K562 (cell line): Measurements from ENCODE around the gene SUOX. TPM values are rescaled to one million over a fixed set of nuclear protein-coding genes. Genes with fewer than 3 reads are reported as not detected.

ENCODE experiments used
- BDP1 ChIP-seq: IDR thresholded peaks from 3 replicates; pipeline ENCODE4 v1.6.1; 2011; ENCODE audit not compliant: insufficient read length, insufficient read depth
- BMI1 ChIP-seq: fragments of 150-350 bp; IDR thresholded peaks from 2 replicates; pipeline ENCODE4 v1.6.1; 2014; ENCODE audit warnings: low read length
- CREBBP ChIP-seq: IDR thresholded peaks from one replicate; pipeline ENCODE4 v1.6.1; 2012; ENCODE audit warnings: low read depth, mild to moderate bottlenecking, control low read depth, inconsistent platforms, low read length
- HMG20A ChIP-seq: fragments of 450-650 bp; formaldehyde crosslinking; conservative IDR thresholded peaks from 2 replicates; pipeline ENCODE4 v1.4.0; 2020; ENCODE audit warnings: mild to moderate bottlenecking, mixed read lengths
- IFI16 ChIP-seq: fragments of 250-450 bp; sonication (Bioruptor Pico); IDR thresholded peaks from 2 replicates; pipeline ENCODE4 v2.1.2; 2022; ENCODE audit warnings: mild to moderate bottlenecking, inconsistent platforms
- JUN ChIP-seq, 2 experiments: sonication (generic) in 1 of 2; formaldehyde crosslinking in 1 of 2; IDR thresholded peaks; 2 replicates each; pipeline versions ENCODE4 v1.6.1 to v1.8.0; 2012 to 2022; ENCODE audit warnings: borderline replicate concordance in 2 of 2, mild to moderate bottlenecking in 2 of 2, improper control_type of control experiment in 1 of 2, low read depth in 1 of 2, low read length in 1 of 2, missing genetic modification reagents in 1 of 2
- LEF1 ChIP-seq: fragments of 450-650 bp; IDR thresholded peaks from 2 replicates; pipeline ENCODE4 v1.6.1; 2016; ENCODE audit warnings: mild to moderate bottlenecking
- MCM5 ChIP-seq: fragments of 450-650 bp; IDR thresholded peaks from 2 replicates; pipeline ENCODE4 v1.6.1; 2016; ENCODE audit warnings: low read depth
- MTF1 ChIP-seq: fragments of 250-450 bp; sonication (Bioruptor Pico); IDR thresholded peaks from 2 replicates; pipeline ENCODE4 v1.9.0; 2021; ENCODE audit warnings: moderate library complexity, mild to moderate bottlenecking, inconsistent platforms, borderline replicate concordance
- POLR2A ChIP-seq: fragments of 450-650 bp; conservative IDR thresholded peaks from 2 replicates; pipeline ENCODE4 v1.6.1; 2016
- POLR2AphosphoS5 ChIP-seq: IDR thresholded peaks from 2 replicates; pipeline ENCODE4 v1.6.1; 2011; ENCODE audit warnings: mild to moderate bottlenecking, low read depth, low read length, moderate library complexity; ENCODE audit not compliant: control insufficient read depth, insufficient read depth
- SREBF1 ChIP-seq: fragments of 150-350 bp; IDR thresholded peaks from 2 replicates; pipeline ENCODE4 v1.6.1; 2014; ENCODE audit warnings: antibody characterized with exemption, low read depth, low read length, borderline replicate concordance
- ZBTB17 ChIP-seq: fragments of 450-650 bp; formaldehyde crosslinking; IDR thresholded peaks from 2 replicates; pipeline ENCODE4 v1.4.0; 2020; ENCODE audit warnings: mild to moderate bottlenecking
- ZNF146 ChIP-seq: IDR thresholded peaks from one replicate; pipeline ENCODE4 v1.6.1; 2018; ENCODE audit warnings: missing compliant biosample characterization; ENCODE audit not compliant: unreplicated experiment
- ZNF232 ChIP-seq: sonication (generic); formaldehyde crosslinking; IDR thresholded peaks from 2 replicates; pipeline ENCODE4 v1.8.0; 2022; ENCODE audit warnings: mild to moderate bottlenecking, missing genetic modification reagents
- polyA plus RNA-seq, 8 experiments: library from polyadenylated mRNA; depleted of rRNA in 4 of 8; stranded (reverse) in 5 of 8; unstranded in 3 of 8; fragments of >200 nt; fragmentation: Nextera tagmentation in 2 of 8; fragmentation: Illumina TruSeq in 1 of 8; extraction: Ambion mirVana in 2 of 8; extraction: Trizol in 1 of 8; gene quantifications; 2 replicates each; pipeline versions ENCODE4 v1.2.1 to v1.2.3, GENCODE V29; 2011 to 2014; ENCODE audit warnings: inconsistent platforms in 1 of 8, missing spikeins in 1 of 8
- total RNA-seq, 7 experiments: library from RNA; depleted of rRNA in 6 of 7; stranded (reverse); fragments of >200 nt in 6 of 7; fragmentation: Illumina TruSeq in 2 of 7; extraction: Trizol in 2 of 7; gene quantifications; 2 replicates each; pipeline versions ENCODE4 v1.2.1 to v1.2.3, GENCODE V29; 2011 to 2021; ENCODE audit warnings: low replicate concordance in 1 of 7
- TF ChIP-seq, protein P1 (sequence below): sonication (generic); formaldehyde crosslinking; IDR thresholded peaks from 2 replicates; pipeline ENCODE4 v1.8.0; 2023; ENCODE audit warnings: missing genetic modification reagents, mild to moderate bottlenecking, borderline replicate concordance
- TF ChIP-seq, protein P2 (sequence below): fragments of 250-450 bp; sonication (Bioruptor Pico); IDR thresholded peaks from 2 replicates; pipeline ENCODE4 v1.8.0; 2022; ENCODE audit warnings: inconsistent platforms
- TF ChIP-seq, protein P3 (sequence below): fragments of 250-450 bp; sonication (Bioruptor Pico); IDR thresholded peaks from 2 replicates; pipeline ENCODE4 v1.5.0; 2020; ENCODE audit warnings: mild to moderate bottlenecking

The SUOX gene
- total and polyA plus RNA-seq, 9 of the 15 experiments (the other 6 are each of a cell fraction or from before 2014, with no cell fraction given) = 9.2 to 39.7 (median 25.4) TPM

DNA sequence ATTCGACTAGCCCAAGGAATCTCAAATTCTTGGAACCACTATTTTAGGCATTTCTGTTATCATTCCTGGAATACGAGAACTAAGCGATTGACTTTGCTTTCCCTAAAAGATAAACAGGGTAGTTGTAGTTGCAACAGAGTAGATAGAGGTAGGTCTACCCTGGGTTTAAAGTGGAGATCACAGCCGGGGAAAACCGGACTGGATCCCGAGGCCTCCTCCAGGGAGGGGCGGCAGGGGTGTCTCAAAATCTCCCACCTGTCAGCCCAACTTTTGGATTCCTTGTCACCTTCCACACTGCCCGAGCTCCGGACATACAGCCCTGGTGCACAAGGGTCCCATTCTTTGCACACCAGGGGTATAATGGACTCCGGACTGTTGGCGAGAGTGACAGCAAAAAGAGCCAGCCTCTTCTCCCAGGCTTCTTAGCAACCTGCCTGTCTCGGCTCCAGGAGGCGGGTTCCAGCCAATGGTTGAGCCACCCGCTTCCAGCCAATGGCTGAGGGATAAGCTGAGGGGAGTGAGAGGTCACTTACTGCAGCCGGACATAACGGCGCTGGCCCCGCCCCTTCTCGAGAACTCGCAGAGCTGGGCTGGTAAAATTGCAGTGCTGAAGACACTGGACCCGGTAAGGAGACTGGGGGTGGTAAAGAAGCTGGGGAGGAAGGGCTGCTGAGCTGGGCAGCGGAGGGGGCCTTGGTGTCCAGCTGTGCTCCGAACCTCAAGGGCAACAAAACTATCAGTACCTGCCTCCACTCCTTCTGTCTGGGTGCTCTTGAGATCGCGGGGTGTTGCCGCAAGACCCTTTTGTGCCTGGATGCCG is at the start of gene SUOX (continued):
- TF ChIP-seq, protein P1, sequence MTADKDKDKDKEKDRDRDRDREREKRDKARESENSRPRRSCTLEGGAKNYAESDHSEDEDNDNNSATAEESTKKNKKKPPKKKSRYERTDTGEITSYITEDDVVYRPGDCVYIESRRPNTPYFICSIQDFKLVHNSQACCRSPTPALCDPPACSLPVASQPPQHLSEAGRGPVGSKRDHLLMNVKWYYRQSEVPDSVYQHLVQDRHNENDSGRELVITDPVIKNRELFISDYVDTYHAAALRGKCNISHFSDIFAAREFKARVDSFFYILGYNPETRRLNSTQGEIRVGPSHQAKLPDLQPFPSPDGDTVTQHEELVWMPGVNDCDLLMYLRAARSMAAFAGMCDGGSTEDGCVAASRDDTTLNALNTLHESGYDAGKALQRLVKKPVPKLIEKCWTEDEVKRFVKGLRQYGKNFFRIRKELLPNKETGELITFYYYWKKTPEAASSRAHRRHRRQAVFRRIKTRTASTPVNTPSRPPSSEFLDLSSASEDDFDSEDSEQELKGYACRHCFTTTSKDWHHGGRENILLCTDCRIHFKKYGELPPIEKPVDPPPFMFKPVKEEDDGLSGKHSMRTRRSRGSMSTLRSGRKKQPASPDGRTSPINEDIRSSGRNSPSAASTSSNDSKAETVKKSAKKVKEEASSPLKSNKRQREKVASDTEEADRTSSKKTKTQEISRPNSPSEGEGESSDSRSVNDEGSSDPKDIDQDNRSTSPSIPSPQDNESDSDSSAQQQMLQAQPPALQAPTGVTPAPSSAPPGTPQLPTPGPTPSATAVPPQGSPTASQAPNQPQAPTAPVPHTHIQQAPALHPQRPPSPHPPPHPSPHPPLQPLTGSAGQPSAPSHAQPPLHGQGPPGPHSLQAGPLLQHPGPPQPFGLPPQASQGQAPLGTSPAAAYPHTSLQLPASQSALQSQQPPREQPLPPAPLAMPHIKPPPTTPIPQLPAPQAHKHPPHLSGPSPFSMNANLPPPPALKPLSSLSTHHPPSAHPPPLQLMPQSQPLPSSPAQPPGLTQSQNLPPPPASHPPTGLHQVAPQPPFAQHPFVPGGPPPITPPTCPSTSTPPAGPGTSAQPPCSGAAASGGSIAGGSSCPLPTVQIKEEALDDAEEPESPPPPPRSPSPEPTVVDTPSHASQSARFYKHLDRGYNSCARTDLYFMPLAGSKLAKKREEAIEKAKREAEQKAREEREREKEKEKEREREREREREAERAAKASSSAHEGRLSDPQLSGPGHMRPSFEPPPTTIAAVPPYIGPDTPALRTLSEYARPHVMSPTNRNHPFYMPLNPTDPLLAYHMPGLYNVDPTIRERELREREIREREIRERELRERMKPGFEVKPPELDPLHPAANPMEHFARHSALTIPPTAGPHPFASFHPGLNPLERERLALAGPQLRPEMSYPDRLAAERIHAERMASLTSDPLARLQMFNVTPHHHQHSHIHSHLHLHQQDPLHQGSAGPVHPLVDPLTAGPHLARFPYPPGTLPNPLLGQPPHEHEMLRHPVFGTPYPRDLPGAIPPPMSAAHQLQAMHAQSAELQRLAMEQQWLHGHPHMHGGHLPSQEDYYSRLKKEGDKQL (CRISPR knock-in tag) = no peak
- TF ChIP-seq POLR2A = peak; percentile 83
- no peak for TF ChIP-seq CREBBP
- no peak for TF ChIP-seq JUN (IDR thresholded peaks at IDR 0.05; ENCODE audit: borderline replicate concordance, low read depth, low read length)
- no peak for TF ChIP-seq JUN (CRISPR knock-in tag; IDR thresholded peaks at IDR 0.05; ENCODE audit: borderline replicate concordance)
- TF ChIP-seq HMG20A (CRISPR knock-in tag) = no peak
- TF ChIP-seq MTF1 (CRISPR knock-in tag) = no peak
- TF ChIP-seq SREBF1 = no peak
- TF ChIP-seq ZNF146 (CRISPR knock-in tag) = no peak
- no peak for TF ChIP-seq IFI16 (CRISPR knock-in tag)
- TF ChIP-seq, protein P2, sequence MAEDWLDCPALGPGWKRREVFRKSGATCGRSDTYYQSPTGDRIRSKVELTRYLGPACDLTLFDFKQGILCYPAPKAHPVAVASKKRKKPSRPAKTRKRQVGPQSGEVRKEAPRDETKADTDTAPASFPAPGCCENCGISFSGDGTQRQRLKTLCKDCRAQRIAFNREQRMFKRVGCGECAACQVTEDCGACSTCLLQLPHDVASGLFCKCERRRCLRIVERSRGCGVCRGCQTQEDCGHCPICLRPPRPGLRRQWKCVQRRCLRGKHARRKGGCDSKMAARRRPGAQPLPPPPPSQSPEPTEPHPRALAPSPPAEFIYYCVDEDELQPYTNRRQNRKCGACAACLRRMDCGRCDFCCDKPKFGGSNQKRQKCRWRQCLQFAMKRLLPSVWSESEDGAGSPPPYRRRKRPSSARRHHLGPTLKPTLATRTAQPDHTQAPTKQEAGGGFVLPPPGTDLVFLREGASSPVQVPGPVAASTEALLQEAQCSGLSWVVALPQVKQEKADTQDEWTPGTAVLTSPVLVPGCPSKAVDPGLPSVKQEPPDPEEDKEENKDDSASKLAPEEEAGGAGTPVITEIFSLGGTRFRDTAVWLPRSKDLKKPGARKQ (CRISPR knock-in tag) = no peak
- TF ChIP-seq ZBTB17 (CRISPR knock-in tag) = peak; percentile 39; the same call in 1 of the 2 replicates
- no peak for TF ChIP-seq BDP1
- no peak for TF ChIP-seq BMI1
- TF ChIP-seq, protein P3, sequence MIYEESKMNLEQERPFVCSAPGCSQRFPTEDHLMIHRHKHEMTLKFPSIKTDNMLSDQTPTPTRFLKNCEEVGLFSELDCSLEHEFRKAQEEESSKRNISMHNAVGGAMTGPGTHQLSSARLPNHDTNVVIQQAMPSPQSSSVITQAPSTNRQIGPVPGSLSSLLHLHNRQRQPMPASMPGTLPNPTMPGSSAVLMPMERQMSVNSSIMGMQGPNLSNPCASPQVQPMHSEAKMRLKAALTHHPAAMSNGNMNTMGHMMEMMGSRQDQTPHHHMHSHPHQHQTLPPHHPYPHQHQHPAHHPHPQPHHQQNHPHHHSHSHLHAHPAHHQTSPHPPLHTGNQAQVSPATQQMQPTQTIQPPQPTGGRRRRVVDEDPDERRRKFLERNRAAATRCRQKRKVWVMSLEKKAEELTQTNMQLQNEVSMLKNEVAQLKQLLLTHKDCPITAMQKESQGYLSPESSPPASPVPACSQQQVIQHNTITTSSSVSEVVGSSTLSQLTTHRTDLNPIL (CRISPR knock-in tag) = no peak
- TF ChIP-seq LEF1 = no peak; the same call in 1 of the 2 replicates
- TF ChIP-seq POLR2AphosphoS5 = peak; percentile 65
- no peak for TF ChIP-seq ZNF232 (CRISPR knock-in tag)
- no peak for TF ChIP-seq MCM5
